ENCODE results near the gene SLC25A13. TPM values are rescaled to one million over a fixed set of nuclear protein-coding genes. Genes with fewer than 3 reads are reported as not detected.

SLC25A13 gene
- total RNA-seq, 1 experiment from 2014 or later: 71.7 TPM

- no peak overlapping the region for H4K91ac ChIP-seq (ENCODE audit: insufficient read length, low read depth, low read length)
- no peaks in the 10 kb centered on the region for H4K20me1 ChIP-seq (ENCODE audit: control insufficient read depth, insufficient read depth, insufficient read length)
- H3K36me3 Mint-ChIP-seq (ENCODE audit: insufficient read depth in 1 of 3, low read depth in 3 of 3): peaks cover 2 to 7% (median 6%) of the 10 kb centered on the region in 3 experiments; a peak in 6 of 7 replicates
- DNase-seq: no peak
- no peak overlapping the region for H4K5ac ChIP-seq (ENCODE audit: insufficient read length, low read depth, low read length)
- no peak overlapping the region for H2BK5ac ChIP-seq (ENCODE audit: insufficient read length, low read length)
- H3K4me1 ChIP-seq (ENCODE audit: insufficient read depth, low read length): no peaks in the 10 kb centered on the region
- H3K27ac ChIP-seq (ENCODE audit: insufficient read length, low read depth, low read length): no peak overlapping the region
- peaks cover 2 to 4% of the 10 kb centered on the region in 2 experiments; a peak in 3 of 5 replicates for H3K9me3 Mint-ChIP-seq
- no peak overlapping the region for H4K8ac ChIP-seq (replicated peaks; ENCODE audit: insufficient read length, low read depth, low read length)
- no peaks in the 10 kb centered on the region for H3K9me3 ChIP-seq (ENCODE audit: control insufficient read depth, low read depth, low read length)
- H3K27me3 Mint-ChIP-seq (ENCODE audit: low read depth): no peaks in the 10 kb centered on the region
- H3K14ac ChIP-seq (ENCODE audit: insufficient read depth, low read length): no peak overlapping the region
- H2AFZ ChIP-seq (ENCODE audit: low read length): no peak overlapping the region
- no peak overlapping the region for H3K4ac ChIP-seq (ENCODE audit: low read depth, low read length)
- H3K23ac ChIP-seq (ENCODE audit: insufficient read length, low read depth, low read length): no peak overlapping the region
- H3K27ac Mint-ChIP-seq: no peak overlapping the region
- H3K4me3 Mint-ChIP-seq: no peak overlapping the region
- H2BK15ac ChIP-seq (ENCODE audit: low read depth, low read length): no peak overlapping the region
- no peak overlapping the region for H3K56ac ChIP-seq (ENCODE audit: insufficient read length, low read depth, low read length)
- WGBS (ENCODE audit: extremely low coverage, insufficient read length, low lambda C conversion rate): no CpG with 5 or more reads among the region's 4 CpGs
- no peaks in the 10 kb centered on the region for H3K79me1 ChIP-seq (ENCODE audit: insufficient read depth, low read depth, low read length, poor library complexity, severe bottlenecking)
- no peaks in the 10 kb centered on the region for H3K79me2 ChIP-seq (ENCODE audit: insufficient read depth, low read length)
- H3K4me1 Mint-ChIP-seq: no peaks in the 10 kb centered on the region
- H2AK5ac ChIP-seq (ENCODE audit: insufficient read length, low read length): no peak overlapping the region
- H2BK120ac ChIP-seq (ENCODE audit: low read depth, low read length, poor library complexity, severe bottlenecking): no peak overlapping the region
- H3K27me3 ChIP-seq (ENCODE audit: insufficient read depth, low read length): no peaks in the 10 kb centered on the region
- no peak overlapping the region for H3K4me2 ChIP-seq (ENCODE audit: insufficient read depth, insufficient read length, low read length)
- H2BK12ac ChIP-seq (ENCODE audit: insufficient read length, low read depth, low read length): no peak overlapping the region
- no peaks in the 10 kb centered on the region for H3K23me2 ChIP-seq (ENCODE audit: insufficient read length, low read depth, low read length, poor library complexity, severe bottlenecking)
- no peak overlapping the region for H3T11ph ChIP-seq (ENCODE audit: low read length)
- no peak overlapping the region for H3K18ac ChIP-seq (ENCODE audit: insufficient read length, low read depth, low read length)
- no peak overlapping the region for H3K9ac ChIP-seq (ENCODE audit: extremely low read depth, insufficient read length, low read length)
- no peak overlapping the region for H2BK20ac ChIP-seq (ENCODE audit: low read depth, low read length, poor library complexity, severe bottlenecking)
- TF ChIP-seq, protein P1, sequence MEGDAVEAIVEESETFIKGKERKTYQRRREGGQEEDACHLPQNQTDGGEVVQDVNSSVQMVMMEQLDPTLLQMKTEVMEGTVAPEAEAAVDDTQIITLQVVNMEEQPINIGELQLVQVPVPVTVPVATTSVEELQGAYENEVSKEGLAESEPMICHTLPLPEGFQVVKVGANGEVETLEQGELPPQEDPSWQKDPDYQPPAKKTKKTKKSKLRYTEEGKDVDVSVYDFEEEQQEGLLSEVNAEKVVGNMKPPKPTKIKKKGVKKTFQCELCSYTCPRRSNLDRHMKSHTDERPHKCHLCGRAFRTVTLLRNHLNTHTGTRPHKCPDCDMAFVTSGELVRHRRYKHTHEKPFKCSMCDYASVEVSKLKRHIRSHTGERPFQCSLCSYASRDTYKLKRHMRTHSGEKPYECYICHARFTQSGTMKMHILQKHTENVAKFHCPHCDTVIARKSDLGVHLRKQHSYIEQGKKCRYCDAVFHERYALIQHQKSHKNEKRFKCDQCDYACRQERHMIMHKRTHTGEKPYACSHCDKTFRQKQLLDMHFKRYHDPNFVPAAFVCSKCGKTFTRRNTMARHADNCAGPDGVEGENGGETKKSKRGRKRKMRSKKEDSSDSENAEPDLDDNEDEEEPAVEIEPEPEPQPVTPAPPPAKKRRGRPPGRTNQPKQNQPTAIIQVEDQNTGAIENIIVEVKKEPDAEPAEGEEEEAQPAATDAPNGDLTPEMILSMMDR (conservative IDR thresholded peaks at IDR 0.05): no peak
Observed at GRCh38 chr7:96218664-96219243, 103.1 kb downstream of the SLC25A13 start.

Data from H9 (cell line).